ENCODE results near the gene KCNK2. TPM values are rescaled to one million over a fixed set of nuclear protein-coding genes. Genes with fewer than 3 reads are reported as not detected.

The KCNK2 gene
- total and polyA plus RNA-seq, 5 experiments from 2014 or later, result not detected

- peaks cover 0 to 4% (median 0%) of the 10 kb centered on the region in 9 donors for H3K9me3 Mint-ChIP-seq
- no peaks in the 10 kb centered on the region for H3K4me1 Mint-ChIP-seq
- POLR2A ChIA-PET, result no interaction called here
- H3K27ac Mint-ChIP-seq, result no peak overlapping the region
- no peak overlapping the region for H3K4me3 Mint-ChIP-seq
- no peaks in the 10 kb centered on the region for H3K36me3 Mint-ChIP-seq
- DNase-seq (no peak), ATAC-seq (no peak)
- peaks cover 0 to 15% (median 4%) of the 10 kb centered on the region in 5 donors for H3K27me3 Mint-ChIP-seq
Measured at GRCh38 chr1:215071078-215071477, 11.5 kb upstream of the KCNK2 start.

GRCh38 chr1:215076322-215076721 lies 6.2 kb upstream of the KCNK2 start:
- POLR2A ChIA-PET, result no interaction called here

GRCh38 chr1:215079456-215079855 lies 3.1 kb upstream of the KCNK2 start:
- DNase-seq (no peak), ATAC-seq (no peak)
- peaks cover 0 to 13% (median 9%) of the 10 kb centered on the region in 4 donors for H3K4me1 Mint-ChIP-seq
- H3K27ac Mint-ChIP-seq, result no peak overlapping the region
- POLR2A ChIA-PET, result no interaction called here
- no peaks in the 10 kb centered on the region for H3K36me3 Mint-ChIP-seq
- peaks cover 18 to 65% (median 34%) of the 10 kb centered on the region in 5 donors for H3K27me3 Mint-ChIP-seq
- H3K4me3 Mint-ChIP-seq, result no peak overlapping the region
- peaks cover 0 to 10% (median 0%) of the 10 kb centered on the region in 9 donors for H3K9me3 Mint-ChIP-seq

More at GRCh38 chr1:215076322-215076721, 6.2 kb upstream of the KCNK2 start:
- peaks cover 0 to 6% (median 0%) of the 10 kb centered on the region in 9 donors for H3K9me3 Mint-ChIP-seq
- peaks cover 0 to 4% (median 0%) of the 10 kb centered on the region in 4 donors for H3K4me1 Mint-ChIP-seq
- peaks cover 10 to 53% (median 17%) of the 10 kb centered on the region in 5 donors for H3K27me3 Mint-ChIP-seq
- ATAC-seq (no peak), DNase-seq (no peak)
- no peak overlapping the region for H3K27ac Mint-ChIP-seq
- no peak overlapping the region for H3K4me3 Mint-ChIP-seq
- H3K36me3 Mint-ChIP-seq, result no peaks in the 10 kb centered on the region

GRCh38 chr1:215081661-215082531 lies 641 bp upstream of the KCNK2 start:
- H3K4me1 Mint-ChIP-seq, result peaks cover 0 to 13% (median 10%) of the 10 kb centered on the region in 4 donors
- peaks cover 0 to 7% (median 0%) of the 10 kb centered on the region in 9 donors for H3K9me3 Mint-ChIP-seq
- no peak overlapping the region for H3K27ac Mint-ChIP-seq
- no peak for ATAC-seq
- H3K36me3 Mint-ChIP-seq, result no peaks in the 10 kb centered on the region
- DNase-seq, result no peak
- POLR2A ChIA-PET, result no interaction called here
- H3K4me3 Mint-ChIP-seq, result peak overlapping the region in 5 of 10 donors; percentile 11 to 55 (median 49)
- peaks cover 22 to 81% (median 47%) of the 10 kb centered on the region in 5 donors for H3K27me3 Mint-ChIP-seq

GRCh38 chr1:215083383-215083961 lies 935 bp downstream of the KCNK2 start:
- DNase-seq, result peak in 1 of 10 donors; percentile 3
- ATAC-seq, result no peak
- H3K27me3 Mint-ChIP-seq, result peaks cover 24 to 85% (median 47%) of the 10 kb centered on the region in 5 donors
- POLR2A ChIA-PET, result no interaction called here
- peaks cover 0 to 13% (median 10%) of the 10 kb centered on the region in 4 donors for H3K4me1 Mint-ChIP-seq
- H3K36me3 Mint-ChIP-seq, result no peaks in the 10 kb centered on the region
- peak overlapping the region in 1 of 10 donors; percentile 68 for H3K27ac Mint-ChIP-seq
- peaks cover 0 to 4% (median 0%) of the 10 kb centered on the region in 9 donors for H3K9me3 Mint-ChIP-seq
- H3K4me3 Mint-ChIP-seq, result peak overlapping the region in 6 of 10 donors; percentile 26 to 74 (median 54)

- Mint-ChIP-seq H3K27me3 (peaks cover 21 to 73% (median 45%) of the 10 kb centered on the region in 5 donors), H3K27ac (no peak overlapping the region), H3K9me3 (peaks cover 0 to 4% (median 0%) of the 10 kb centered on the region in 9 donors), H3K36me3 (no peaks in the 10 kb centered on the region), H3K4me3 (no peak overlapping the region), H3K4me1 (peaks cover 0 to 13% (median 10%) of the 10 kb centered on the region in 4 donors)
- POLR2A ChIA-PET, result no interaction called here
- no peak for ATAC-seq
- DNase-seq, result no peak
Measured at GRCh38 chr1:215084621-215085020, 2.1 kb downstream of the KCNK2 start.

GRCh38 chr1:215087603-215088002 lies 5.1 kb downstream of the KCNK2 start:
- Mint-ChIP-seq H3K27me3 (peaks cover 21 to 62% (median 41%) of the 10 kb centered on the region in 5 donors), H3K4me1 (peaks cover 0 to 7% (median 3%) of the 10 kb centered on the region in 4 donors), H3K27ac (no peak overlapping the region), H3K9me3 (peaks cover 0 to 4% (median 0%) of the 10 kb centered on the region in 9 donors), H3K36me3 (no peaks in the 10 kb centered on the region), H3K4me3 (no peak overlapping the region)
- DNase-seq, result no peak
- ATAC-seq, result no peak
- POLR2A ChIA-PET, result no interaction called here

- ATAC-seq, result no peak
- Mint-ChIP-seq H3K4me1 (peaks cover 0 to under 1% (median 0%) of the 10 kb centered on the region in 4 donors), H3K4me3 (no peak overlapping the region), H3K36me3 (no peaks in the 10 kb centered on the region), H3K27ac (no peak overlapping the region), H3K27me3 (peaks cover 4 to 20% (median 15%) of the 10 kb centered on the region in 5 donors), H3K9me3 (no peaks in the 10 kb centered on the region)
- POLR2A ChIA-PET, result no interaction called here
- DNase-seq, result no peak
Measured at GRCh38 chr1:215094381-215094780, 11.8 kb downstream of the KCNK2 start.

GRCh38 chr1:215095524-215095923 lies 13.0 kb downstream of the KCNK2 start:
- Mint-ChIP-seq H3K9me3 (no peaks in the 10 kb centered on the region), H3K4me1 (peaks cover 0 to 2% (median 0%) of the 10 kb centered on the region in 4 donors), H3K4me3 (no peak overlapping the region), H3K27ac (no peak overlapping the region), H3K27me3 (peaks cover 4 to 23% (median 16%) of the 10 kb centered on the region in 5 donors), H3K36me3 (no peaks in the 10 kb centered on the region)
- POLR2A ChIA-PET, result no interaction called here
- DNase-seq (no peak), ATAC-seq (no peak)

GRCh38 chr1:215101511-215101910 lies 19.0 kb downstream of the KCNK2 start:
- DNase-seq (no peak), ATAC-seq (no peak)
- Mint-ChIP-seq H3K27ac (no peak overlapping the region), H3K4me3 (no peak overlapping the region), H3K4me1 (peaks cover 0 to 2% (median under 1%) of the 10 kb centered on the region in 4 donors), H3K9me3 (no peaks in the 10 kb centered on the region), H3K27me3 (peaks cover 2 to 13% (median 8%) of the 10 kb centered on the region in 5 donors), H3K36me3 (no peaks in the 10 kb centered on the region)
- POLR2A ChIA-PET, result no interaction called here

GRCh38 chr1:215104283-215104682 lies 21.7 kb downstream of the KCNK2 start:
- Mint-ChIP-seq H3K4me1 (peaks cover 0 to 2% (median under 1%) of the 10 kb centered on the region in 4 donors), H3K4me3 (no peak overlapping the region), H3K27ac (no peak overlapping the region), H3K36me3 (no peaks in the 10 kb centered on the region), H3K9me3 (peaks cover 0 to 10% (median 0%) of the 10 kb centered on the region in 9 donors), H3K27me3 (peaks cover 2 to 11% (median 8%) of the 10 kb centered on the region in 5 donors)
- POLR2A ChIA-PET, result no interaction called here
- ATAC-seq (no peak), DNase-seq (no peak)

GRCh38 chr1:215106067-215106466 lies 23.5 kb downstream of the KCNK2 start:
- H3K36me3 Mint-ChIP-seq, result no peaks in the 10 kb centered on the region

GRCh38 chr1:215109171-215109570 lies 26.6 kb downstream of the KCNK2 start:
- POLR2A ChIA-PET, result no interaction called here
- Mint-ChIP-seq H3K36me3 (no peaks in the 10 kb centered on the region), H3K27me3 (peaks cover 0 to 18% (median 4%) of the 10 kb centered on the region in 5 donors), H3K9me3 (peaks cover 0 to 10% (median 0%) of the 10 kb centered on the region in 9 donors), H3K4me3 (no peak overlapping the region), H3K27ac (no peak overlapping the region), H3K4me1 (no peaks in the 10 kb centered on the region)
- no peak for DNase-seq
- no peak for ATAC-seq

More at GRCh38 chr1:215106067-215106466, 23.5 kb downstream of the KCNK2 start:
- Mint-ChIP-seq H3K27me3 (peaks cover 2 to 10% (median 4%) of the 10 kb centered on the region in 5 donors), H3K4me1 (peaks cover 0 to 1% (median 0%) of the 10 kb centered on the region in 4 donors), H3K27ac (no peak overlapping the region), H3K4me3 (no peak overlapping the region), H3K9me3 (peaks cover 0 to 10% (median 0%) of the 10 kb centered on the region in 9 donors)
- POLR2A ChIA-PET, result no interaction called here
- DNase-seq (no peak), ATAC-seq (no peak)
